ENCODE results near the gene CLTC. TPM values are rescaled to one million over a fixed set of nuclear protein-coding genes. Genes with fewer than 3 reads are reported as not detected.
A peak's percentile ranks its signal among the peaks of the same experiment; 100 is the strongest.

Gene CLTC
- total and polyA plus RNA-seq, 2 donors (not counting 1 experiment from before 2014, with no cell fraction given): 25.9 to 114 TPM

- H3K4me1 Mint-ChIP-seq: peaks cover 30% of the 10 kb centered on the region
- no peak for ATAC-seq (ENCODE audit: low read depth)
- POLR2A ChIA-PET: no interaction called here
These were observed 27.6 kb downstream of the CLTC start for GRCh38 chr17:59647288-59647687.

GRCh38 chr17:59649886-59650285 lies 30.2 kb downstream of the CLTC start:
- peaks cover 13 to 86% of the 10 kb centered on the region in 2 experiments for H3K36me3 ChIP-seq (replicated peaks in 1 of 2; ENCODE audit: control extremely low read depth in 1 of 2, control insufficient read depth in 1 of 2, extremely low read depth in 1 of 2, insufficient read depth in 2 of 2, low read length in 1 of 2)
- no peak overlapping the region for H3K4me2 ChIP-seq (replicated peaks; ENCODE audit: low read depth, low read length, poor library complexity, severe bottlenecking)
- no peaks in the 10 kb centered on the region for H3K9me3 Mint-ChIP-seq (ENCODE audit: insufficient read depth)
- no peak overlapping the region for H3K9ac ChIP-seq (ENCODE audit: low read length)
- H3K79me2 ChIP-seq (ENCODE audit: control insufficient read depth, insufficient read depth, low read length): peaks cover 79% of the 10 kb centered on the region
- ATAC-seq (ENCODE audit: low read depth): no peak
- peaks cover 0 to 4% of the 10 kb centered on the region in 2 donors for H3K4me1 ChIP-seq (ENCODE audit: control insufficient read depth in 2 of 2, insufficient read depth in 2 of 2, low read length in 2 of 2)
- ChIA-PET POLR2A (interaction anchor here (0.7 kb wide), 1 partner anchor 1253 kb away, joined by 5 read pairs; no protein-coding TSS in a partner anchor), CTCF (interaction anchor here (1.0 kb wide), 1 partner anchor 25 kb away, joined by 4 read pairs; no protein-coding TSS in a partner anchor)
- H3K27me3 ChIP-seq (replicated peaks in 1 of 4; ENCODE audit: control extremely low read depth in 1 of 4, control insufficient read depth in 3 of 4, insufficient read depth in 4 of 4, low read length in 3 of 4): no peaks in the 10 kb centered on the region
- no peak for TF ChIP-seq CTCF (IDR thresholded peaks at IDR 0.05)
- no peak for TF ChIP-seq EZH2 (IDR thresholded peaks at IDR 0.05; ENCODE audit: borderline replicate concordance, insufficient read depth, low read depth, low read length, poor library complexity, severe bottlenecking)
- intact Hi-C loops (cut with micrococcal nuclease): no loop called here
- no peak overlapping the region for H3K4me3 ChIP-seq (ENCODE audit: control extremely low read depth in 1 of 5, extremely low read depth in 1 of 5, insufficient read depth in 1 of 5, low read depth in 2 of 5, low read length in 4 of 5)
- H3K27ac ChIP-seq (ENCODE audit: low read length in 2 of 2): peak overlapping the region in 1 of 2 donors; percentile 0
- no peak for DNase-seq
- no peaks in the 10 kb centered on the region for H3K27me3 Mint-ChIP-seq
- peaks cover 10% of the 10 kb centered on the region for H3K4me1 Mint-ChIP-seq
- H3K9me3 ChIP-seq (ENCODE audit: control extremely low read depth in 1 of 3, control insufficient read depth in 2 of 3, insufficient read depth in 1 of 3, low read length in 2 of 3): peaks cover 0 to 1% (median 0%) of the 10 kb centered on the region in 3 donors
- H4K20me1 ChIP-seq (ENCODE audit: control insufficient read depth, insufficient read depth, low read length, poor library complexity, severe bottlenecking): peaks cover 16% of the 10 kb centered on the region
- no peak overlapping the region for H2AFZ ChIP-seq (ENCODE audit: insufficient read depth, low read depth, low read length, poor library complexity, severe bottlenecking)
- H3K4me3 Mint-ChIP-seq: no peak overlapping the region
- H3K27ac Mint-ChIP-seq: no peak overlapping the region

More at GRCh38 chr17:59647288-59647687, 27.6 kb downstream of the CLTC start:
- Histone ChIP-seq H4K20me1 (ENCODE audit: control insufficient read depth, insufficient read depth, low read length, poor library complexity, severe bottlenecking) (peaks cover 6% of the 10 kb centered on the region), H3K4me2 (replicated peaks; ENCODE audit: low read depth, low read length, poor library complexity, severe bottlenecking) (no peak overlapping the region), H3K4me1 (ENCODE audit: control insufficient read depth in 2 of 2, insufficient read depth in 2 of 2, low read length in 2 of 2) (peaks cover 20 to 26% of the 10 kb centered on the region in 2 donors), H2AFZ (ENCODE audit: insufficient read depth, low read depth, low read length, poor library complexity, severe bottlenecking) (no peak overlapping the region), H3K4me3 (ENCODE audit: control extremely low read depth in 1 of 5, extremely low read depth in 1 of 5, insufficient read depth in 1 of 5, low read depth in 2 of 5, low read length in 4 of 5) (no peak overlapping the region), H3K9ac (ENCODE audit: low read length) (no peak overlapping the region), H3K9me3 (ENCODE audit: control extremely low read depth in 1 of 3, control insufficient read depth in 2 of 3, insufficient read depth in 1 of 3, low read length in 2 of 3) (peaks cover 0 to 1% (median 0%) of the 10 kb centered on the region in 3 donors), H3K27me3 (replicated peaks in 1 of 4; ENCODE audit: control extremely low read depth in 1 of 4, control insufficient read depth in 3 of 4, insufficient read depth in 4 of 4, low read length in 3 of 4) (no peaks in the 10 kb centered on the region), H3K36me3 (replicated peaks in 1 of 2; ENCODE audit: control extremely low read depth in 1 of 2, control insufficient read depth in 1 of 2, extremely low read depth in 1 of 2, insufficient read depth in 2 of 2, low read length in 1 of 2) (peaks cover 10 to 74% of the 10 kb centered on the region in 2 experiments), H3K27ac (ENCODE audit: low read length in 2 of 2) (no peak overlapping the region), H3K79me2 (ENCODE audit: control insufficient read depth, insufficient read depth, low read length) (peaks cover 83% of the 10 kb centered on the region)
- H3K9me3 Mint-ChIP-seq (ENCODE audit: insufficient read depth): no peaks in the 10 kb centered on the region
- H3K27me3 Mint-ChIP-seq: no peaks in the 10 kb centered on the region
- H3K27ac Mint-ChIP-seq: no peak overlapping the region
- no peak for DNase-seq
- CTCF ChIA-PET: interaction anchor here (1.1 to 1.2 kb wide), 2 partner anchors 14 to 337 kb away, joined by 3 to 4 read pairs; no protein-coding TSS in a partner anchor
- no peak overlapping the region for H3K4me3 Mint-ChIP-seq
- WGBS (ENCODE audit: insufficient coverage): 100% methylated on average over 3 of the region's 6 CpGs
- intact Hi-C loops (cut with micrococcal nuclease): no loop called here
- no peak for TF ChIP-seq EZH2 (IDR thresholded peaks at IDR 0.05; ENCODE audit: borderline replicate concordance, insufficient read depth, low read depth, low read length, poor library complexity, severe bottlenecking)
- TF ChIP-seq CTCF (IDR thresholded peaks at IDR 0.05): no peak
